Colonic mucosa (tissue), 4 donors: ENCODE data around the gene ABCB11. TPM values are rescaled to one million over a fixed set of nuclear protein-coding genes. Genes with fewer than 3 reads are reported as not detected.

ENCODE experiments used
- DNase-seq: peaks from one replicate; pipeline ENCODE4 v3.0.0-alpha.2; 2020
- H3K27ac ChIP-seq: fragments of 200-600 bp; one replicate; pipeline ENCODE4 v1.8.0; 2021
- H3K27me3 ChIP-seq: fragments of 200-600 bp; one replicate; pipeline ENCODE4 v1.8.0; 2021
- H3K36me3 ChIP-seq: fragments of 200-600 bp; one replicate; pipeline ENCODE4 v1.8.0; 2021
- H3K4me1 ChIP-seq: fragments of 200-600 bp; one replicate; pipeline ENCODE4 v1.8.0; 2021; ENCODE audit warnings: mild to moderate bottlenecking
- H3K4me3 ChIP-seq: fragments of 200-600 bp; one replicate; pipeline ENCODE4 v1.8.0; 2021
- H3K9ac ChIP-seq, 2 donors: one replicate each; pipeline ENCODE4 v1.7.0; 2013; ENCODE audit warnings: control low read depth in 2 of 2, low read depth in 2 of 2, low read length in 2 of 2
- H3K9me3 ChIP-seq: fragments of 200-600 bp; one replicate; pipeline ENCODE4 v1.8.0; 2021
- intact Hi-C: fragments of 100-400 bp; cut with DNase I; formaldehyde crosslinking; loops from one replicate; pipeline ENCODE4 v1.14.1; 2022
- total RNA-seq, 2 donors: library from RNA; stranded (reverse); fragmentation: NEBNext Ultra II Directional in 1 of 2; extraction: Animal tissue kit (Norgen Biotek cat#: 25700) in 1 of 2; gene quantifications; one replicate each; pipeline ENCODE4 v1.2.1, GENCODE V29; 2021
- TF ChIP-seq, protein P1 (sequence below): fragments of 200-600 bp; IDR thresholded peaks from one replicate; pipeline ENCODE4 v1.8.0; 2022; ENCODE audit warnings: antibody characterized with exemption, mild to moderate bottlenecking
- donor health status: healthy.
- donor health status: DM: no; HTN: no; CAD: no.
- donor health status: DM: no; HTN: no; CAD: no.

The ABCB11 gene
- total RNA-seq, 2 donors from 2014 or later, result 0.74 to 1.1 TPM

DNA sequence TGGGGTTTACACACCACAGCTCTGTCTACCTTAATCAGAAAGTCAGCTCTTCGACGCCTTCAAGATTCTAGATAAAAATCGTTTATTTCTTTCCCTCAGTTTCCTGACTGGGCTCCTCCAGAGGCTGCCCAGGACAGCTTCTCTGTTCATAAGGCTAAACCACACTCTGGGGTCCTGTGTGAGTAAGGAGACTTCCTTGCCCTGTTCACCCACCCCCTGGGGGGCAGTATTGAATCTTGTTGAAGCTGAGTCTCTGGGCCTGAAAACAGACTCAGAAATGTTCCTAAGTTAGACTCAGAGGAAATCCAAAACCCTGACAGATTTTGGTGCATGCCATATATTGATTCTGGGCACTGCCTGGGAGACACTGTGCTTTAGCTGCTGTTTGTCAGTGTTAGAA, 87.1 kb downstream of the ABCB11 start:
- Histone ChIP-seq H3K27ac (no peak overlapping the region), H3K27me3 (no peaks in the 10 kb centered on the region), H3K9ac (no peak overlapping the region), H3K9me3 (no peaks in the 10 kb centered on the region), H3K36me3 (no peaks in the 10 kb centered on the region), H3K4me1 (no peaks in the 10 kb centered on the region), H3K4me3 (no peak overlapping the region)
- intact Hi-C loops, result no loop called here
- DNase-seq, result no peak
- TF ChIP-seq, protein P1, sequence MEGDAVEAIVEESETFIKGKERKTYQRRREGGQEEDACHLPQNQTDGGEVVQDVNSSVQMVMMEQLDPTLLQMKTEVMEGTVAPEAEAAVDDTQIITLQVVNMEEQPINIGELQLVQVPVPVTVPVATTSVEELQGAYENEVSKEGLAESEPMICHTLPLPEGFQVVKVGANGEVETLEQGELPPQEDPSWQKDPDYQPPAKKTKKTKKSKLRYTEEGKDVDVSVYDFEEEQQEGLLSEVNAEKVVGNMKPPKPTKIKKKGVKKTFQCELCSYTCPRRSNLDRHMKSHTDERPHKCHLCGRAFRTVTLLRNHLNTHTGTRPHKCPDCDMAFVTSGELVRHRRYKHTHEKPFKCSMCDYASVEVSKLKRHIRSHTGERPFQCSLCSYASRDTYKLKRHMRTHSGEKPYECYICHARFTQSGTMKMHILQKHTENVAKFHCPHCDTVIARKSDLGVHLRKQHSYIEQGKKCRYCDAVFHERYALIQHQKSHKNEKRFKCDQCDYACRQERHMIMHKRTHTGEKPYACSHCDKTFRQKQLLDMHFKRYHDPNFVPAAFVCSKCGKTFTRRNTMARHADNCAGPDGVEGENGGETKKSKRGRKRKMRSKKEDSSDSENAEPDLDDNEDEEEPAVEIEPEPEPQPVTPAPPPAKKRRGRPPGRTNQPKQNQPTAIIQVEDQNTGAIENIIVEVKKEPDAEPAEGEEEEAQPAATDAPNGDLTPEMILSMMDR, result no peak

DNA sequence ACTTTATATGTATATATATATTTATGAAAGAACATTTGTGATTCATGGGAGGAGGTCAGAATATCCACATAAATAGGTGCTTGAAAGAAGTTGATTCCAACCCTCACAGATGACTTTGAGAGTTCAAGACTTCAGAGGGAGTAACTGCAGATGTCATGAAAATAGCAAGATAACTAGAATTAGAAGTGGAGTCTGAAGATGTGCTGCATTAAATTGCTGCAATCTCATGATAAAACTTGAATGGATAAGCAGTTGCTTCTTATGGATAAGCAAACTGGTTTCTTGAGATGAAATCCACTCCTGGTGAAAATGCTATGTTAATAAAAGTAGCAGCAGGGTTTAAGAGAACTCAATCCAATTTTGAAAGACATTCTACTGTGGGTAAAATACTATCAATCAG, 89.8 kb downstream of the ABCB11 start:
- Histone ChIP-seq H3K36me3 (no peaks in the 10 kb centered on the region), H3K4me1 (no peaks in the 10 kb centered on the region), H3K27me3 (no peaks in the 10 kb centered on the region), H3K9ac (no peak overlapping the region), H3K27ac (no peak overlapping the region), H3K4me3 (no peak overlapping the region), H3K9me3 (no peaks in the 10 kb centered on the region)
- DNase-seq, result no peak
- TF ChIP-seq, protein P1, result no peak
- intact Hi-C loops, result no loop called here

GRCh38 chr2:168939918-168940317, 91.2 kb downstream of the ABCB11 start:
- Histone ChIP-seq H3K9me3 (no peaks in the 10 kb centered on the region), H3K27ac (no peak overlapping the region), H3K36me3 (no peaks in the 10 kb centered on the region), H3K27me3 (no peaks in the 10 kb centered on the region), H3K4me1 (no peaks in the 10 kb centered on the region), H3K9ac (no peak overlapping the region), H3K4me3 (no peak overlapping the region)
- TF ChIP-seq, protein P1, result no peak
- intact Hi-C loops, result no loop called here
- DNase-seq, result no peak

DNA sequence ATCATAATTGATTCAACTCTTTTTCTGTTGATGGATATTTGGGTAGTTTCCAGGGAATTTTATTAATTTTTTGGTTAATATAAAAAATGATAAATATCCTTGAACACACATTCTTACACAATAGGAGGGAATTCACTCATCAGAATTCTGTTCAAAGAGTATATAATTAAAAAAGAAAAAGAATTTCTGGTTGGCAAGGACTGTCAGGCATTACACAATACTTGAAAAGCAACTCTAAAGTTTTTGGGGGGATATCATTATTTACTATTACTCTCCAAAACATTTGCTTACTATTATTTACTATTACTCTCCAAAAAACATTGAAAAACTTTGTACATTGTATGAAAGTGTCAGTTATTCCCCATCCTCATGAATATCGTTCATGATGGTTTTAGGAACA, 92.1 kb downstream of the ABCB11 start:
- H3K4me3 ChIP-seq, result no peak overlapping the region
- intact Hi-C loops, result no loop called here
- DNase-seq, result no peak
- H3K36me3 ChIP-seq, result no peaks in the 10 kb centered on the region
- H3K4me1 ChIP-seq, result no peaks in the 10 kb centered on the region
- H3K9me3 ChIP-seq, result no peaks in the 10 kb centered on the region
- TF ChIP-seq, protein P1, result no peak
- no peak overlapping the region for H3K9ac ChIP-seq
- H3K27ac ChIP-seq, result no peak overlapping the region
- H3K27me3 ChIP-seq, result no peaks in the 10 kb centered on the region

DNA sequence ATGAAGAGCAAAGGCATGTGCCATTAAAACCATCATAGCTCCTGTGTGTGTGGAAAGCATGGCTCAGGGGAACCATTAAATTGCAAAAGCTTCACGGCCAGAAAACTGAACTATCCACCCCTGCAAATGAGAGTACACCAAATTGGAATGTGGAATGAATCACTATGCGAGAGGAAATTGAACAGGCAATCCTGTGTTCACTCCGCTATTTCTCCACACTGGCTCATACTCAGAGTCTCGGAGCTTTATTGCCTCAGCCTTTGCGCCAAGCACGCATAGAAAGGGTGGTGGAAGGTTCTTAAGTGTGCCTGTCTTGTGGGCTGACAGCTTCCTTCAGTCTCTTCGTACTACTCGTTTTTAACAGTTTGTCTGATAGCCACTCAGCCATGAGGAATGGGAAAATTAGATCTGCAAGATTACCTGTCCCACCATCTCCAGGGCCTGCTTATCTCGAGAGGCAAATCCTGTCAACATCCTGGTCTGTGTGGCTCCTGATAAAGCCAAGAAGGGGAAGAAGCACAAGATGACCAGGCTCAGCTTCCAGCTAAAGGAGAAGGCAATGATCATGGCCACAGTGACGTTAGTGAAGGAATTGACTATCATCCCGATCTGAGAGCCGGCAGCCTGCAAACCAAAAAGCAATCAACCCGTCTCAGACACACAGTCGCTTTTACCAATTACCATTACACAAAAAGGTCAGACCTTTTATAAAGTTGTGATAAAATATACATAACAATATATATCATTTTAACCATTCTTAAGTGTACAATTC, 95.1 kb downstream of the ABCB11 start:
- Histone ChIP-seq H3K9ac (no peak overlapping the region), H3K36me3 (no peaks in the 10 kb centered on the region), H3K27ac (no peak overlapping the region), H3K27me3 (no peaks in the 10 kb centered on the region), H3K9me3 (no peaks in the 10 kb centered on the region), H3K4me3 (no peak overlapping the region), H3K4me1 (no peaks in the 10 kb centered on the region)
- DNase-seq, result no peak
- intact Hi-C loops, result no loop called here
- TF ChIP-seq, protein P1, result no peak
